ENCODE measurements around the gene JARID2.

Gene JARID2

GRCh38 chr6:15363523-15364400 is 117.9 kb downstream of the JARID2 start:
- no peak overlapping the region for H3K4me3 ChIP-seq (ENCODE audit: low read depth, low read length)
- H3K4me1 ChIP-seq (ENCODE audit: control insufficient read depth, insufficient read depth, low read length): peaks cover 51% of the 10 kb centered on the region
- CTCF ChIA-PET: no interaction called here
- H3K36me3 ChIP-seq (ENCODE audit: control insufficient read depth in 2 of 2, insufficient read depth in 1 of 2, low read length in 2 of 2): no peaks in the 10 kb centered on the region
- TF ChIP-seq GLIS2 (tag by site-specific recombination; IDR thresholded peaks at IDR 0.05): 0 out of 2 replicates have a peak, but pooled peaks have one; percentile 32
- TF ChIP-seq ZIC2 (tag by site-specific recombination; IDR thresholded peaks at IDR 0.05): peak; percentile 79
- TF ChIP-seq SCRT1 (tag by site-specific recombination; IDR thresholded peaks at IDR 0.05; ENCODE audit: borderline replicate concordance): 0 out of 2 replicates have a peak, but pooled peaks have one; percentile 34
- no peak for TF ChIP-seq ZNF501 (tag by site-specific recombination; IDR thresholded peaks at IDR 0.05)
- TF ChIP-seq ZBTB1 (tag by site-specific recombination; IDR thresholded peaks at IDR 0.05): no peak
- TF ChIP-seq ZNF2 (tag by site-specific recombination; IDR thresholded peaks at IDR 0.05): no peak
- no peak for TF ChIP-seq KLF9 (tag by site-specific recombination; IDR thresholded peaks at IDR 0.05; ENCODE audit: low read depth)
- TF ChIP-seq ZNF302 (tag by site-specific recombination; IDR thresholded peaks at IDR 0.05; ENCODE audit: low read depth): no peak
- TF ChIP-seq SCRT2 (tag by site-specific recombination; IDR thresholded peaks at IDR 0.05): peak; percentile 56
- no peak for TF ChIP-seq ZNF311 (tag by site-specific recombination; IDR thresholded peaks at IDR 0.05; ENCODE audit: borderline replicate concordance)
- no peak for TF ChIP-seq ZNF280D (tag by site-specific recombination; IDR thresholded peaks at IDR 0.05)
- no peak for TF ChIP-seq ZNF239 (tag by site-specific recombination; IDR thresholded peaks at IDR 0.05)
- no peak for TF ChIP-seq ZFP41 (tag by site-specific recombination; IDR thresholded peaks at IDR 0.05; ENCODE audit: borderline replicate concordance)
- peak; percentile 79 for TF ChIP-seq PRDM4 (tag by site-specific recombination; IDR thresholded peaks at IDR 0.05)
- peak; percentile 84 for TF ChIP-seq GLIS1 (tag by site-specific recombination; IDR thresholded peaks at IDR 0.05)
- TF ChIP-seq ZNF335 (tag by site-specific recombination; conservative IDR thresholded peaks at IDR 0.05): no peak; the same call in 1 of the 2 replicates
- no peak for TF ChIP-seq ZNF174 (tag by site-specific recombination; IDR thresholded peaks at IDR 0.05)
- no peak for TF ChIP-seq ZNF366 (tag by site-specific recombination; conservative IDR thresholded peaks at IDR 0.05)
- TF ChIP-seq ZNF560 (tag by site-specific recombination; IDR thresholded peaks at IDR 0.05; ENCODE audit: borderline replicate concordance): no peak
- no peak for TF ChIP-seq ZNF292 (tag by site-specific recombination; IDR thresholded peaks at IDR 0.05; ENCODE audit: borderline replicate concordance, low read depth)
- 0 out of 2 replicates have a peak, but pooled peaks have one; percentile 9 for TF ChIP-seq GFI1B (tag by site-specific recombination; IDR thresholded peaks at IDR 0.05)
- no peak for TF ChIP-seq ZNF510 (tag by site-specific recombination; IDR thresholded peaks at IDR 0.05; ENCODE audit: insufficient replicate concordance)
- POLR2A ChIA-PET: no interaction called here
- peak overlapping the region; percentile 70 for H3K27ac ChIP-seq (ENCODE audit: extremely low read depth, low read depth, low read length)
- H3K9me3 ChIP-seq (ENCODE audit: control insufficient read depth, insufficient read depth, low read depth, low read length): no peaks in the 10 kb centered on the region
